ENCODE data around the gene CHAD.
A peak's percentile ranks its signal among the peaks of the same experiment; 100 is the strongest.
"Not testable (repeated sequence)": the region's sequence is repeated elsewhere in the genome, so short reads cannot be mapped to it uniquely, and the experiment has no call there.

CHAD gene

GRCh38 chr17:50477976-50478375, 9.3 kb upstream of the CHAD start:
- H3K27ac ChIP-seq (ENCODE audit: extremely low read depth, low read depth, low read length), result peak overlapping the region; percentile 88
- no peaks in the 10 kb centered on the region for H3K9me3 ChIP-seq (ENCODE audit: control insufficient read depth, insufficient read depth, low read depth, low read length)
- peaks cover 6% of the 10 kb centered on the region for H3K4me1 ChIP-seq (ENCODE audit: control insufficient read depth, insufficient read depth, low read length)
- peaks cover 6 to 31% of the 10 kb centered on the region in 2 experiments; a peak in 2 of 3 replicates for H3K36me3 ChIP-seq (ENCODE audit: control insufficient read depth in 2 of 2, insufficient read depth in 1 of 2, low read length in 2 of 2)
- TF ChIP-seq ZBTB44 (tag by site-specific recombination; IDR thresholded peaks at IDR 0.05), result no peak
- no peak for TF ChIP-seq ZNF221 (tag by site-specific recombination; IDR thresholded peaks at IDR 0.05; ENCODE audit: borderline replicate concordance)
- TF ChIP-seq, protein P1, sequence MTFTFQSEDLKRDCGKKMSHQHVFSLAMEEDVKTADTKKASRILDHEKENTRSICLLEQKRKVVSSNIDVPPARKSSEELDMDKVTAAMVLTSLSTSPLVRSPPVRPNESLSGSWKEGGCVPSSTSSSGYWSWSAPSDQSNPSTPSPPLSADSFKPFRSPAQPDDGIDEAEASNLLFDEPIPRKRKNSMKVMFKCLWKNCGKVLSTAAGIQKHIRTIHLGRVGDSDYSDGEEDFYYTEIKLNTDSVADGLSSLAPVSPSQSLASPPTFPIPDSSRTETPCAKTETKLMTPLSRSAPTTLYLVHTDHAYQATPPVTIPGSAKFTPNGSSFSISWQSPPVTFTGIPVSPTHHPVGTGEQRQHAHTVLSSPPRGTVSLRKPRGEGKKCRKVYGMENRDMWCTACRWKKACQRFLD (tag by site-specific recombination; IDR thresholded peaks at IDR 0.05), result no peak
- no peak for TF ChIP-seq GLIS2 (tag by site-specific recombination; IDR thresholded peaks at IDR 0.05)
- TF ChIP-seq, protein P2, sequence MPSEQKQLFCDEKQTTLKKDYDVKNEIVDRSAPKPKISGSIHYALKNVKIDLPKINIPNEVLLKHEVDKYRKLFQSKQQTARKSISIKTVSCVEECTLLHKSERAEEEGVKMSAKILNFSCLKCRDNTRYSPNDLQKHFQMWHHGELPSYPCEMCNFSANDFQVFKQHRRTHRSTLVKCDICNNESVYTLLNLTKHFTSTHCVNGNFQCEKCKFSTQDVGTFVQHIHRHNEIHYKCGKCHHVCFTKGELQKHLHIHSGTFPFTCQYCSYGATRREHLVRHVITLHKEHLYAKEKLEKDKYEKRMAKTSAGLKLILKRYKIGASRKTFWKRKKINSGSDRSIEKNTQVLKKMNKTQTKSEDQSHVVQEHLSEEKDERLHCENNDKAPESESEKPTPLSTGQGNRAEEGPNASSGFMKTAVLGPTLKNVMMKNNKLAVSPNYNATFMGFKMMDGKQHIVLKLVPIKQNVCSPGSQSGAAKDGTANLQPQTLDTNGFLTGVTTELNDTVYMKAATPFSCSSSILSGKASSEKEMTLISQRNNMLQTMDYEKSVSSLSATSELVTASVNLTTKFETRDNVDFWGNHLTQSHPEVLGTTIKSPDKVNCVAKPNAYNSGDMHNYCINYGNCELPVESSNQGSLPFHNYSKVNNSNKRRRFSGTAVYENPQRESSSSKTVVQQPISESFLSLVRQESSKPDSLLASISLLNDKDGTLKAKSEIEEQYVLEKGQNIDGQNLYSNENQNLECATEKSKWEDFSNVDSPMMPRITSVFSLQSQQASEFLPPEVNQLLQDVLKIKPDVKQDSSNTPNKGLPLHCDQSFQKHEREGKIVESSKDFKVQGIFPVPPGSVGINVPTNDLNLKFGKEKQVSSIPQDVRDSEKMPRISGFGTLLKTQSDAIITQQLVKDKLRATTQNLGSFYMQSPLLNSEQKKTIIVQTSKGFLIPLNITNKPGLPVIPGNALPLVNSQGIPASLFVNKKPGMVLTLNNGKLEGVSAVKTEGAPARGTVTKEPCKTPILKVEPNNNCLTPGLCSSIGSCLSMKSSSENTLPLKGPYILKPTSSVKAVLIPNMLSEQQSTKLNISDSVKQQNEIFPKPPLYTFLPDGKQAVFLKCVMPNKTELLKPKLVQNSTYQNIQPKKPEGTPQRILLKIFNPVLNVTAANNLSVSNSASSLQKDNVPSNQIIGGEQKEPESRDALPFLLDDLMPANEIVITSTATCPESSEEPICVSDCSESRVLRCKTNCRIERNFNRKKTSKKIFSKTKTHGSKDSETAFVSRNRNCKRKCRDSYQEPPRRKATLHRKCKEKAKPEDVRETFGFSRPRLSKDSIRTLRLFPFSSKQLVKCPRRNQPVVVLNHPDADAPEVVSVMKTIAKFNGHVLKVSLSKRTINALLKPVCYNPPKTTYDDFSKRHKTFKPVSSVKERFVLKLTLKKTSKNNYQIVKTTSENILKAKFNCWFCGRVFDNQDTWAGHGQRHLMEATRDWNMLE (tag by site-specific recombination; conservative IDR thresholded peaks at IDR 0.05; ENCODE audit: low read depth), result no peak
- no peak for TF ChIP-seq ZNF302 (tag by site-specific recombination; IDR thresholded peaks at IDR 0.05; ENCODE audit: low read depth)
- TF ChIP-seq ZNF16 (tag by site-specific recombination; IDR thresholded peaks at IDR 0.05; ENCODE audit: low read depth), result no peak
- H3K4me3 ChIP-seq (ENCODE audit: low read depth, low read length), result no peak overlapping the region; the same call in 1 of the 2 replicates
- POLR2A ChIA-PET, result interaction anchor here (2.0 to 2.1 kb wide), 2 partner anchors 81 to 116 kb away, joined by 9 to 30 read pairs; partner anchors contain the start of gene LRRC59
- CTCF ChIA-PET, result interaction anchor here (0.6 to 4.4 kb wide), 26 partner anchors 13 to 362 kb away, joined by 3 to 55 read pairs (median 5); partner anchors contain the start of gene LRRC59

GRCh38 chr17:50476545-50477315, 8.1 kb upstream of the CHAD start:
- ChIA-PET POLR2A (interaction anchor here (0.5 kb wide), 1 partner anchor 92 kb away, joined by 4 read pairs; no protein-coding TSS in a partner anchor), CTCF (interaction anchor here (0.5 to 4.4 kb wide), 8 partner anchors 9 to 315 kb away, joined by 3 to 55 read pairs (median 5); partner anchors contain the start of gene LRRC59)
- peaks cover 3 to 25% of the 10 kb centered on the region in 2 experiments; a peak in 2 of 3 replicates for H3K36me3 ChIP-seq (ENCODE audit: control insufficient read depth in 2 of 2, insufficient read depth in 1 of 2, low read length in 2 of 2)
- H3K9me3 ChIP-seq (ENCODE audit: control insufficient read depth, insufficient read depth, low read depth, low read length), result no peaks in the 10 kb centered on the region
- no peak overlapping the region for H3K4me3 ChIP-seq (ENCODE audit: low read depth, low read length)
- peaks cover 6% of the 10 kb centered on the region for H3K4me1 ChIP-seq (ENCODE audit: control insufficient read depth, insufficient read depth, low read length)
- TF ChIP-seq ZNF571 (tag by site-specific recombination; IDR thresholded peaks at IDR 0.05) (no peak), ZNF837 (tag by site-specific recombination; IDR thresholded peaks at IDR 0.05) (no peak)
- H3K27ac ChIP-seq (ENCODE audit: extremely low read depth, low read depth, low read length), result no peak overlapping the region

- H3K9me3 ChIP-seq (ENCODE audit: control insufficient read depth, insufficient read depth, low read depth, low read length); H3K4me3 ChIP-seq (ENCODE audit: low read depth, low read length); H3K27ac ChIP-seq (ENCODE audit: extremely low read depth, low read depth, low read length); H3K4me1 ChIP-seq (ENCODE audit: control insufficient read depth, insufficient read depth, low read length): not testable (repeated sequence)
- ChIA-PET POLR2A (interaction anchor here (0.7 kb wide), 1 partner anchor 79 kb away, joined by 3 read pairs; the partner anchor contains the start of gene LRRC59), CTCF (interaction anchor here (0.6 to 4.4 kb wide), 6 partner anchors 8 to 201 kb away, joined by 3 to 55 read pairs (median 6); partner anchors contain the start of gene LRRC59)
- peaks cover 0 to 32% of the 10 kb centered on the region in 2 experiments; a peak in 2 of 3 replicates for H3K36me3 ChIP-seq (ENCODE audit: control insufficient read depth in 2 of 2, insufficient read depth in 1 of 2, low read length in 2 of 2)
These were observed 7.3 kb upstream of the CHAD start for GRCh38 chr17:50475775-50476544.
